Mammary microvascular endothelial cell (primary cell): Measurements from ENCODE around the gene BEST2. TPM values are rescaled to one million over a fixed set of nuclear protein-coding genes. Genes with fewer than 3 reads are reported as not detected.

Experiments used
- total RNA-seq: library from RNA; depleted of rRNA; stranded (reverse); fragments of >200 nt; gene quantifications from 2 replicates; pipeline ENCODE4 v1.2.3, GENCODE V29; 2015

Gene BEST2
- total RNA-seq, result not detected in 2 replicates

DNA sequence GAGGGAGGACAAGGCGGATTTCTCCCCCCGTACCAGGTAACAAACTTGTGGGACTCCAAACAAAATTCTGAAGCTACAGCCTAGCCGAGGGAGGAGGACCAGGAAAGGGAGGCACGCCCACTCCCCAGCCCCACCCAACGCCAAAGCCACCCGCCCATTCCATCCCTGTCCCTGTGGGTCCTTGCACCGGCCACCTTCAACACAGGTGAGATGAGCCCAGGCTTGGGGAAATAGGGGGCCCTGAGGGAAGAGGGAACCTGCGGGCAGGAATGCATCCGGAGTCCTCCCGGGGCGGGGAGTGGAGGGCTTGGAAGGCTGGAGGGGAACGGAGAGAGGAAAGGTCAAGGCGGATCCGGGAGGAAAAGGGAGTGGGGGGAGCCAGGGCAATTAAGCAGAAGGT is at the start of gene BEST2:
BEST2 (plus strand) TSS at position 157 of the 400 bp plus-strand sequence. CDS start 802 bp downstream, outside the sequence.

DNA sequence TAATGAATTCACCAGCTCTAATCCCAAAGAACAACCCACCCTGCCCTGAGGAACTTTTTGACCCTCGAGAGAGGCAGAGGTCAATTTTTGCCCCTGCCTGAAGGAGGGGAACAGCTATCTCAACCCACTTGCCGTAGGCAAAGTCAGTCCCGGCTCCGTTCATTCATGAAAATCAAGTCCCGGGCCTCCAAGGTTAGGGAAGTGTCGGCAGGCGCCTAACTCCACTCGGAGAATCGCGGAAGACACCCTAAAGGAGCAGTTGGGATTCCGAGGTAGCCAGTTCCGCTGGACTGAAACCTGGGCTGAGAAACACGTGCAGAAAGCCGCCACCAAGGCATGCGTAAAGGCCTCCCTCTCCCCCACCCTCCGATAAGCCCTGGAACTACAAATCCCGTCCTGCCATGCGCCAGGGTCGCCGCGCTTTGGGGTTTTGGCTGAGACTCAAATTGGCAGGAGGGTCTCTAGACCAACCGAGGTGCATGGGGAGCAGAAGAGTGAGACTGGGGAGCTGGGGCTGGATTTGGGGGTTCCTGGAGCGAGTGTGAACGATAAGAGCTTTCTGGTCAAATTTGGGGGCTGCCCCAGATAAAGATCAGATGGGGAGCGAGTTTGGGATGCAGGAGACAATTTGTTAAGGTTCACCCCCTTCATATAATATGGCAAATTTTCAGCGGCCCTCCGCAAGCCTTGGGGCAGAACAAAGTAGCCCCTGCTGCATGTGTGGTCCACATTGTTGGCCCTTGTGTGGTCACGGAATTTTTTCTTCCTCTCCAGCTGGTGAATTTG is 27.8 kb upstream of the BEST2 start, which contains the start of gene TNPO2:
TNPO2 (minus strand) TSS at position 292 of the 786 bp plus-strand sequence. CDS start 2,955 bp downstream, outside the sequence.

DNA sequence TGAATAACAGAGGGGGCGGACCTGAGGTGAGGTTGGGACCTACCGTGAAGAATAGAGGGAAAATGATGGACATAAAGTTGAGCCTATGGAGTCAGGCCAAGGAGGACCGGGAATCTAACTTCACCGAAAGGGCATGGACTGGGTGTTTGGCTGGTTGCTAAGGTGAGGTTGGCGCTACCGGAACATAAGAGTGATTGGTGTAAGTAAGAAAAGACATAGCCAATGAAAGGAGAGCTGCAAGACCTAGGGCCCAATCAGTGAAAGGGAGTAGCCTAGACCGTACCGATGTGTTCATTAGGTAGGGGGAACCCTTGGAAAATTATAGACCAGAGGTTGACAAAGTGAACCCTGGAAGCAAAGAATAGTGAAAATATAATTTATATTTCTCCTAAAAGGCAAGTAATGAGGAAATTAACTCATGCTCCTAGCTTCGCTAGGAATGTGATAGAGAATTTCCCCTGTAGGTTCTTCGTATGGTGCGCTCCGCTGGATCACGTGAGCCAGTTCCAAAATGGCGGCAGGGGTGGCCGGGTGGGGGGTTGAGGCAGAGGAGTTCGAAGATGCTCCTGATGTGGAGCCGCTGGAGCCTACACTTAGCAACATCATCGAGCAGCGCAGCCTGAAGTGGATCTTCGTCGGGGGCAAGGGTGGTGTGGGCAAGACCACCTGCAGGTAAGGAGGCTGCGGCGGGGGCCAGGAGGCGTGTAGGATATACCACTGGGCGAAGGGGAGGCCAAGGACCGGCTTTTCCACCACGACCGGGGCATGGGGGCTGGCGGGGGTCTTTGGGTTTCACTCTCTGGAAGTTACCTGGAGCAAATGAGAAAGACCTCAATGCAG is 14.4 kb upstream of the BEST2 start, which contains the start of gene GET3:
GET3 (plus strand) TSS at position 503 of the 840 bp plus-strand sequence; CDS start at position 512, 9 bp downstream.

DNA sequence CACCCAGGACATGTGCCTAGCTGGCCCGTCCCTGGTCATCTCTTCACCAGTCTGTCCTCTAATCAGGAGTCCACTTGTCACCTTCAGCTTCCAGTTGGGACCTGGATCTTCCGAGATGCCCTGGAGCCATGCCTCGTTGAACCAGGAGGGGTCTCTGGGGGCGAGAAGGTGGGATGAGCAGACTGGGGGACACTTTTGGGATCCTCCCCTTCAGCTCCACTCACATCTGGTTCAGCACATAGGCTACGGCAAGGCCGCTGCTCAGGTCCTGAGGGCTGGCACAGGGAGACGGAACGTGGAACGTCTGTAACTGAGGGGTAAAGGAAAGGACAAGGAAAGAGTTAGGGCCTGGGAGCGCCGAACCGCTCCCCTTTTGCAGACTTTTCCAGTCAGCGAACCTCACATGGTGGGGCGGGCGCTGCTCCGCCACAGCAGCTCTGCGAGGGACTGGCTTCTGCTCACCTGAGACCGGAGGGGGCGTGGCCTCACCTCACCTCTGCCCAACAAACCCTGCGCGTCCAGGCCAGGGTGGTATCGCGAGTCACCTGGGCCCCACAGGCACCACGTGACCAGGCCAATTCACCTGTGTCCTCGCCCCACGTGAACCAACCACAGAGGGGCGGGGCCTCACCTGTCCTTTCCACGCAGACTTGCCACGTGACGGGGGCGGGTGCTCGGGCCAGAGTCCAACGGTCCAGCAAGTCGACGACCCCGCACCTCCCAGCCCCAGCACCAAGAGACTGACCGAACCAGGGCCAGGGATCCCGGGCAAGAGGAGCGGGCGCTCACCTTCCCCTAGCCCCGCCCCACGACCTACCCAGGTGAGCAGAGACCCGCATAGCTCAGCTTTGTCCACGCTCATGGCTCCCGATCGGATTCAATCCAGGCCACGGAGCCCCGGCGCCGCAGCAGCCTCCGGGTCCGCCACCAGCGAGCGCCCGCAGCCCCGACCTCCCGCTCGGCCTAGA is 23.3 kb downstream of the BEST2 start, which contains the start of gene HOOK2:
HOOK2 (minus strand) TSS at position 965 of the 968 bp plus-strand sequence; CDS start at position 862, 103 bp downstream.

DNA sequence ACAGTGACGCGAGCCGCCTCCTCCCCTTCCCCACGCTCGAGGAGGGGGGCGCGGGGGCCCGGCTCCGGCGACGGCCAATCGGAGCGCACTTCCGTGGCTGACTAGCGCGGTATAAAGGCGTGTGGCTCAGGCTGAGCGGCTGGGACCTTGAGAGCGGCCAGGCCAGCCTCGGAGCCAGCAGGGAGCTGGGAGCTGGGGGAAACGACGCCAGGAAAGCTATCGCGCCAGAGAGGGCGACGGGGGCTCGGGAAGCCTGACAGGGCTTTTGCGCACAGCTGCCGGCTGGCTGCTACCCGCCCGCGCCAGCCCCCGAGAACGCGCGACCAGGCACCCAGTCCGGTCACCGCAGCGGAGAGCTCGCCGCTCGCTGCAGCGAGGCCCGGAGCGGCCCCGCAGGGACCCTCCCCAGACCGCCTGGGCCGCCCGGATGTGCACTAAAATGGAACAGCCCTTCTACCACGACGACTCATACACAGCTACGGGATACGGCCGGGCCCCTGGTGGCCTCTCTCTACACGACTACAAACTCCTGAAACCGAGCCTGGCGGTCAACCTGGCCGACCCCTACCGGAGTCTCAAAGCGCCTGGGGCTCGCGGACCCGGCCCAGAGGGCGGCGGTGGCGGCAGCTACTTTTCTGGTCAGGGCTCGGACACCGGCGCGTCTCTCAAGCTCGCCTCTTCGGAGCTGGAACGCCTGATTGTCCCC is 39.9 kb downstream of the BEST2 start, which contains the start of gene JUNB:
JUNB (plus strand) TSS at position 142 of the 706 bp plus-strand sequence; CDS start at position 428, 286 bp downstream.

DNA sequence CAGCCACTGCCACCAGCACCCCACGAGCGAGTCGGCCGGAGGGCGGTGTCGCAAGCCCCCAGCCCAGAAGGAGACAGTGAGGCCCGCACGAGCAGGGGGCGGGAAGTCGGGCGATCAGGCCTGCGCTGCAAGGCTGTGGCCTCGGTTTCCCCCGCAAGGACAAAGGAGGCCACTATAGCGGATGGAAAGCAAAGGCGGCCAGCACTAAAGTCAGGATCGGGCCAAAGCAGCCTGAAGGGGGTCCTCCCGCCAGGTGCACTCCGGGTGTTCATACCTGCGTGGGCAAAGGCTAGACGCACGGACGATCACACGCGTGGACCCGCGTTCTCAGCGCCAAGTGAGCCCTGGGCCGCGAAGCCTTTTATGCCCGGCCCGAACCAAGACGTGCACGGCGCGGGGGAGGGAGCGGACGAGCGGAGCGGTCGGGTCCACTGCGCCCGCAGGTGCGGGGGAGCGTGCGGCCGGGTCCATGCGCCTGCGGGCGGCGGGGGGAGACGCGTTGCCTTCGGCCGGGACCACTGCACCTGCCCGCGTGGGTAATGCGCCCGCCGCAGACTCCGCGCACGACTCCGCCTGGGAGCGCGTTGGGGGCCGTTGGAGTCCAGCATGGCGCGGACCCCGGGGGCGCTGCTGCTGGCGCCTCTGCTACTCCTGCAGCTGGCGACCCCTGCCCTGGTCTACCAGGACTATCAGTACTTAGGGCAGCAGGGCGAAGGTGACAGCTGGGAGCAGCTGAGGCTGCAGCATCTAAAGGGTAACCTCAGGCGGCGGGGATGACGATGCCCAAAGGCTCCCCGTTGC is 50.1 kb downstream of the BEST2 start, which contains the start of the genes PRDX2 and THSD8:
PRDX2 (minus strand) TSS at position 335 of the 801 bp plus-strand sequence. CDS start 539 bp downstream, outside the sequence.
THSD8 (plus strand) TSS at position 604 of the 801 bp plus-strand sequence; CDS start at position 607, 3 bp downstream.

DNA sequence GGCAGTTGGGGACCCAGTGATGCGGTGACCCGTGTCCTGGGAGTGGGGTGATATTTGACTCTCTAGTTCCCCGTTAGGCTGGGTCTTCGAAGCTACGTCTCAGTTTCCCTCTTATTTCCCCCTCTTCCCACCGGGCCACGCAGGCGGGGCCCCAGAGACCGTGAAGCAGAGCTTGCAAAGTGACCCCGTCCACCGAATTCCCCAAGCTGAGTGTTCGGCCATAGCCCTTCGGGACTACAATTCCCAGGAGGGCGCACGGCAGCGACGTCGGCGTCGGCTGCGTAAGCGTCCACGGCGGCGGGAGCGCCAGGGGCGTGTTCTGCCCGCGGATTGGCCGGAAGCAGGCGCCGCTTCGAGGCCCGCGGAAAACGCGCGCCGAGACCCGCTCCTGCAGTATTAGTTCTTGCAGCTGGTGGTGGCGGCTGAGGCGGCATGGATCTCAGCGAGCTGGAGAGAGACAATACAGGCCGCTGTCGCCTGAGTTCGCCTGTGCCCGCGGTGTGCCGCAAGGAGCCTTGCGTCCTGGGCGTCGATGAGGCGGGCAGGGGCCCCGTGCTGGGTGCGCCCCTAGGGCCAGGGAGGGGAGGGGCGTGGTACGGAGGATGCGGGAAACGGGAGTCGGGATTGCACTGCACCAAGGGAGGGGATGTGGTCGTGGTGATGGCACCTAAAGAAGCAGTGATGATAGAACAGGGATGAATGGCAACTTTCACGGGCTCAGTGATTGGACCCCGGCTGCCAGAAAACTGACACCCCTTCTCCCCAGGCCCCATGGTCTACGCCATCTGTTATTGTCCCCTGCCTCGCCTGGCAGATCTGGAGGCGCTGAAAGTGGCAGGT is 54.9 kb downstream of the BEST2 start, which contains the start of gene RNASEH2A:
RNASEH2A (plus strand) TSS at position 343 of the 840 bp plus-strand sequence; CDS start at position 433, 90 bp downstream.

Other genes with a start within 250 kb of the BEST2 start
- 3.8 and 4.0 TPM in 2 replicates for gene ZNF564, start 200.3 kb upstream of the BEST2 start, total RNA-seq
- 4.5 and 8.0 TPM in 2 replicates for gene ZNF490, start 141.0 kb upstream of the BEST2 start, total RNA-seq
- 9.2 and 17.8 TPM in 2 replicates for gene ZNF791, start 140.9 kb upstream of the BEST2 start, total RNA-seq
- 54.9 and 120 TPM in 2 replicates for gene MAN2B1, start 85.0 kb upstream of the BEST2 start, total RNA-seq
- 8.2 and 15.2 TPM in 2 replicates for gene WDR83, start 85.0 kb upstream of the BEST2 start, total RNA-seq
- gene DHPS, start 69.9 kb upstream of the BEST2 start, total RNA-seq, result 75.2 and 80.9 TPM in 2 replicates
- not detected in 2 replicates for gene GNG14, start 63.8 kb upstream of the BEST2 start, total RNA-seq
- 11.2 and 12.2 TPM in 2 replicates for gene FBXW9, start 55.2 kb upstream of the BEST2 start, total RNA-seq
- 15.9 and 22.0 TPM in 2 replicates for gene TNPO2, start 27.9 kb upstream of the BEST2 start, total RNA-seq
- 357 and 460 TPM in 2 replicates for gene TRIR, start 17.1 kb upstream of the BEST2 start, total RNA-seq
- gene GET3, start 14.3 kb upstream of the BEST2 start, total RNA-seq, result 101 and 128 TPM in 2 replicates
- 7.1 and 9.2 TPM in 2 replicates for gene HOOK2, start 23.8 kb downstream of the BEST2 start, total RNA-seq
- gene JUNB, start 39.7 kb downstream of the BEST2 start, total RNA-seq, result 64.7 and 67.1 TPM in 2 replicates
- gene PRDX2, start 50.0 kb downstream of the BEST2 start, total RNA-seq, result 201 and 211 TPM in 2 replicates
- gene THSD8, start 50.3 kb downstream of the BEST2 start, total RNA-seq, result not detected in 2 replicates
- 36.4 and 46.4 TPM in 2 replicates for gene RNASEH2A, start 54.8 kb downstream of the BEST2 start, total RNA-seq
- gene RTBDN, start 82.8 kb downstream of the BEST2 start, total RNA-seq, result not detected in 2 replicates
- 2.6 TPM in 1 of 2 replicates, not detected in the other for gene MAST1, start 86.7 kb downstream of the BEST2 start, total RNA-seq
- 36.9 and 41.3 TPM in 2 replicates for gene DNASE2, start 129.7 kb downstream of the BEST2 start, total RNA-seq
- not detected in 2 replicates for gene KLF1, start 135.4 kb downstream of the BEST2 start, total RNA-seq
- 32.0 and 42.9 TPM in 2 replicates for gene GCDH, start 139.4 kb downstream of the BEST2 start, total RNA-seq
- 0.13 and 0.64 TPM in 2 replicates for gene SYCE2, start 167.5 kb downstream of the BEST2 start, total RNA-seq
- 91.5 and 95.4 TPM in 2 replicates for gene FARSA, start 181.9 kb downstream of the BEST2 start, total RNA-seq
- 1,347 and 1,380 TPM in 2 replicates for gene CALR, start 186.8 kb downstream of the BEST2 start, total RNA-seq
- 151 and 158 TPM in 2 replicates for gene RAD23A, start 194.1 kb downstream of the BEST2 start, total RNA-seq
- 70.1 and 88.1 TPM in 2 replicates for gene GADD45GIP1, start 205.4 kb downstream of the BEST2 start, total RNA-seq
- gene DAND5, start 217.8 kb downstream of the BEST2 start, total RNA-seq, result 0.07 TPM in 1 of 2 replicates, not detected in the other
- gene NFIX, start 243.7 kb downstream of the BEST2 start, total RNA-seq, result 7.1 and 8.8 TPM in 2 replicates